ENCODE results near the gene TCEANC.
A peak's percentile ranks its signal among the peaks of the same experiment; 100 is the strongest.

Gene TCEANC

GRCh38 chrX:13699183-13699826, 46.4 kb downstream of the TCEANC start (continued):
- TF ChIP-seq, protein P1, sequence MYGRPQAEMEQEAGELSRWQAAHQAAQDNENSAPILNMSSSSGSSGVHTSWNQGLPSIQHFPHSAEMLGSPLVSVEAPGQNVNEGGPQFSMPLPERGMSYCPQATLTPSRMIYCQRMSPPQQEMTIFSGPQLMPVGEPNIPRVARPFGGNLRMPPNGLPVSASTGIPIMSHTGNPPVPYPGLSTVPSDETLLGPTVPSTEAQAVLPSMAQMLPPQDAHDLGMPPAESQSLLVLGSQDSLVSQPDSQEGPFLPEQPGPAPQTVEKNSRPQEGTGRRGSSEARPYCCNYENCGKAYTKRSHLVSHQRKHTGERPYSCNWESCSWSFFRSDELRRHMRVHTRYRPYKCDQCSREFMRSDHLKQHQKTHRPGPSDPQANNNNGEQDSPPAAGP (tag by site-specific recombination; IDR thresholded peaks at IDR 0.05), result peak; percentile 91
- TF ChIP-seq ZNF2 (tag by site-specific recombination; IDR thresholded peaks at IDR 0.05), result no peak
- no peak for TF ChIP-seq ZNF174 (tag by site-specific recombination; IDR thresholded peaks at IDR 0.05)
- TF ChIP-seq ATF2 (tag by site-specific recombination; IDR thresholded peaks at IDR 0.05; ENCODE audit: low read depth), result 0 out of 2 replicates have a peak, but pooled peaks have one; percentile 32
- TF ChIP-seq ZNF843 (tag by site-specific recombination; IDR thresholded peaks at IDR 0.05), result 0 out of 2 replicates have a peak, but pooled peaks have one; percentile 18
- TF ChIP-seq ZNF629 (tag by site-specific recombination; IDR thresholded peaks at IDR 0.05), result peak; percentile 87

DNA sequence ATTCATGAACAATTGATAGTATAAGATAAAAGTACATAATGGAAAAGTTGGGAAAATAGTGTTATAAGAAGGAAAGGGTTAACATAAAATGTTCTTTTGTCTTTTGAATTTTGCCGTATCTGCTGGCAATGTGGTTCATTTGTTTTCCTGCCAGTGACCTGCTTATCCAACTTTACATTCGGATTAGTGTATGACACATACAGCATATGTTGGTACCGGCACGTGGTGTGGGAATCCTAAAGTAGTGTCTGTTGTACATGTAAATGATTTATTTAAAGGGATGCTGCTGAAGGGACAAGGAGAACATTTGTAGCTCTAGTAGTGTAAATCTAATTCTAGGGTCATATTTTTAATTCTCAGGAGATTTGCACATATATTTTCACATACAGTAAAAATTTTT, 47.4 kb downstream of the TCEANC start:
- peaks cover 14 to 22% of the 10 kb centered on the region in 2 experiments for H3K36me3 ChIP-seq (ENCODE audit: control insufficient read depth in 2 of 2, insufficient read depth in 1 of 2, low read length in 2 of 2)
- peaks cover 2% of the 10 kb centered on the region; the same call in 1 of the 2 replicates for H3K4me1 ChIP-seq (ENCODE audit: control insufficient read depth, insufficient read depth, low read length)
- ChIA-PET CTCF (interaction anchor here (0.6 to 2.6 kb wide), 3 partner anchors 40 to 338 kb away, joined by 3 to 8 read pairs (median 3); no protein-coding TSS in a partner anchor), POLR2A (interaction anchor here (0.5 kb wide), 1 partner anchor 37 kb away, joined by 3 read pairs; no protein-coding TSS in a partner anchor)
- no peak for TF ChIP-seq ZNF645 (tag by site-specific recombination; IDR thresholded peaks at IDR 0.05)
- TF ChIP-seq HOXC10 (CRISPR knock-in tag; IDR thresholded peaks at IDR 0.05), result no peak
- TF ChIP-seq ZNF274 (IDR thresholded peaks at IDR 0.05; ENCODE audit: low read length), result no peak
- no peak for TF ChIP-seq ZNF274 (tag by site-specific recombination; IDR thresholded peaks at IDR 0.05; ENCODE audit: borderline replicate concordance)
- TF ChIP-seq TCF7L2 (IDR thresholded peaks at IDR 0.05; ENCODE audit: borderline replicate concordance, low read depth, low read length), result no peak
- no peak for TF ChIP-seq ZNF202 (tag by site-specific recombination; IDR thresholded peaks at IDR 0.05; ENCODE audit: borderline replicate concordance)
- no peak overlapping the region for H3K27ac ChIP-seq (ENCODE audit: extremely low read depth, low read depth, low read length)
- no peak overlapping the region for H3K4me3 ChIP-seq (ENCODE audit: low read depth, low read length)
- no peaks in the 10 kb centered on the region for H3K9me3 ChIP-seq (ENCODE audit: control insufficient read depth, insufficient read depth, low read depth, low read length)

DNA sequence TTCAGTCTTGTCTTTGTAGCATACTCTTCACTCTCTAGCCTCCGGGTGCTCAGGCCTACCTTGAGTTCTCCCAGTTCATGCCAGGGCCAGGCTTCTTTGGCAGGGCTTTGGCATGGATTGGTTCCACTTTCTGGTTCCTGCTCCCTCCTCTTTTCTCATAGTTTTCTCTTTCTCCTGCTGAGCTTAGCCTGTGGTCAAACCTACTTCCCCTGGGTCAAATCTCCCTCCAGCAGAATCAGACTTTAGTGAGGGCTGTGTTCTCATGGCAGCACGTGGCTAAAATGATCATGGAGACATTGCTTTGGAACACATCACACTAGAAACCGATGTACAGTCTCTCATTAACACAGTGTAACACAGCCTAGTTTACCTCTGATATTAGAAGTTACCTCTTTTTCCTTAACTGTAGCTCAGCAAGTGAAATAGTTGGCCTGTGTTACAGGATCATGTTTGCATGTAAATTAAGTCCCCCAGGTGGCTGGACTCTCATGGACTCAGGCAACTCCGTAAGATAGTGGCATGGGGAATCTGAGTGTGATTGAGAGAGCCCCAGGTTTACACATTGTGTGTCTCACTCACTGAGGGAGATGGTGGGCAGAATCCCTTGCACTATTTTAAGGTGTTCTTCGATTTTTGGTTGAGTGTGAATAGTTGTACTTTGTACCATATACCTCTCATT, 49.3 kb downstream of the TCEANC start:
- H3K4me3 ChIP-seq (ENCODE audit: low read depth, low read length), result no peak overlapping the region
- 0 out of 2 replicates have a peak, but pooled peaks cover 2% of the 10 kb centered on the region for H3K4me1 ChIP-seq (ENCODE audit: control insufficient read depth, insufficient read depth, low read length)
- ChIA-PET POLR2A (interaction anchor here (1.3 kb wide), 2 partner anchors 9 to 13 kb away, joined by 3 to 5 read pairs; partner anchors contain the start of gene RAB9A), CTCF (interaction anchor here (0.6 to 2.6 kb wide), 2 partner anchors 9 to 48 kb away, joined by 3 to 8 read pairs; no protein-coding TSS in a partner anchor)
- TF ChIP-seq ZNF223 (tag by site-specific recombination; IDR thresholded peaks at IDR 0.05) (no peak), ZNF473 (tag by site-specific recombination; IDR thresholded peaks at IDR 0.05) (no peak)
- H3K36me3 ChIP-seq (ENCODE audit: control insufficient read depth in 2 of 2, insufficient read depth in 1 of 2, low read length in 2 of 2), result peaks cover 27 to 35% of the 10 kb centered on the region in 2 experiments
- no peaks in the 10 kb centered on the region for H3K9me3 ChIP-seq (ENCODE audit: control insufficient read depth, insufficient read depth, low read depth, low read length)
- no peak overlapping the region for H3K27ac ChIP-seq (ENCODE audit: extremely low read depth, low read depth, low read length)

DNA sequence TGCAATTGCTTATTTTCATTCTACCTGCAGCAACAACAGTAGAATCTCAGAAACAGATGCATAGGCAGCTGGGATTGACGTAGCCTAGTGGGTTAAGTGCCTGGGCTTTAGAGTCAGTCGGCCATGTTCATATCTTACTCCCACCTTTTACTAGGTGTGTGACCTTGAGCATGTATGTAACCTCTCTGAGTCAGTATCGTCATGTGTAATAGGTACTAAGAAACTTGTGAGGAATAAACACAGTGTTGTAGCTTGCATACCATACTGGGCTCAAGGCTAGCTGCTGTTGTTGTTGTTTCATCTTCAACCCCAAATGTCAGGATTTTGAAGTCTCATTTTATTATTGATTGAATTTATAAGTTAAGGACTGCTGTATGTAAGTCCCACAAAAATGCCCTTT, 50.2 kb downstream of the TCEANC start:
- no peak overlapping the region for H3K27ac ChIP-seq (ENCODE audit: extremely low read depth, low read depth, low read length)
- POLR2A ChIA-PET, result no interaction called here
- peaks cover 35 to 43% of the 10 kb centered on the region in 2 experiments for H3K36me3 ChIP-seq (ENCODE audit: control insufficient read depth in 2 of 2, insufficient read depth in 1 of 2, low read length in 2 of 2)
- CTCF ChIA-PET, result interaction anchor here (0.6 to 1.7 kb wide), 2 partner anchors 8 to 47 kb away, joined by 3 to 4 read pairs; no protein-coding TSS in a partner anchor
- H3K4me3 ChIP-seq (ENCODE audit: low read depth, low read length), result no peak overlapping the region
- no peaks in the 10 kb centered on the region for H3K9me3 ChIP-seq (ENCODE audit: control insufficient read depth, insufficient read depth, low read depth, low read length)
- H3K4me1 ChIP-seq (ENCODE audit: control insufficient read depth, insufficient read depth, low read length), result 0 out of 2 replicates have a peak, but pooled peaks cover 2% of the 10 kb centered on the region
- TF ChIP-seq ZFP3 (tag by site-specific recombination; IDR thresholded peaks at IDR 0.05; ENCODE audit: low read depth), result no peak
- no peak for TF ChIP-seq ZNF692 (tag by site-specific recombination; IDR thresholded peaks at IDR 0.05)
- no peak for TF ChIP-seq ZBTB7A (tag by site-specific recombination; IDR thresholded peaks at IDR 0.05; ENCODE audit: low read depth)
- no peak for TF ChIP-seq ZBTB49 (tag by site-specific recombination; IDR thresholded peaks at IDR 0.05; ENCODE audit: low read depth)
- TF ChIP-seq MEIS1 (CRISPR knock-in tag; IDR thresholded peaks at IDR 0.05; ENCODE audit: borderline replicate concordance), result no peak
- no peak for TF ChIP-seq ZNF658 (tag by site-specific recombination; IDR thresholded peaks at IDR 0.05)
